ENCODE data around the gene NTRK3.

NTRK3 gene

DNA sequence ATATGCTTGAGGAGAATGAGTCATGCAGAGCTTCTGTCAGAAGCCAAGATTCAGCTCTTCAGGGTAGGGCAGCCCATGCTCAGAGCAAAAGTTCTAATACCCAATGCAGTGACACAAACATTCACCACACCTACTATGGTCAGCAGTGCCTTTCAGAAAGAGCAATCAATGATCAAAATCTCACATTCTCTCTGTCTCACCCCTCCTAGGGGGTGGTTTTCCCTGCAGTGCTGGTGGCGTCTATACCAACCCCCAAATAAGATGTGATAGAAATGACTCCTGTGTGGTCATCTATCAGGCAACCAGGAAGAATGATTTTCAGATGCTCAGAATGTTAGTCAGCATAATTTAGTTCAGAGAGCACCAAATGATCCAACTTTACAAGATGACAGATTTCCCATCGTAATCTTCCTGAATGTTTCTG lies 385.3 kb downstream of the NTRK3 start:
- TF ChIP-seq, protein P1, sequence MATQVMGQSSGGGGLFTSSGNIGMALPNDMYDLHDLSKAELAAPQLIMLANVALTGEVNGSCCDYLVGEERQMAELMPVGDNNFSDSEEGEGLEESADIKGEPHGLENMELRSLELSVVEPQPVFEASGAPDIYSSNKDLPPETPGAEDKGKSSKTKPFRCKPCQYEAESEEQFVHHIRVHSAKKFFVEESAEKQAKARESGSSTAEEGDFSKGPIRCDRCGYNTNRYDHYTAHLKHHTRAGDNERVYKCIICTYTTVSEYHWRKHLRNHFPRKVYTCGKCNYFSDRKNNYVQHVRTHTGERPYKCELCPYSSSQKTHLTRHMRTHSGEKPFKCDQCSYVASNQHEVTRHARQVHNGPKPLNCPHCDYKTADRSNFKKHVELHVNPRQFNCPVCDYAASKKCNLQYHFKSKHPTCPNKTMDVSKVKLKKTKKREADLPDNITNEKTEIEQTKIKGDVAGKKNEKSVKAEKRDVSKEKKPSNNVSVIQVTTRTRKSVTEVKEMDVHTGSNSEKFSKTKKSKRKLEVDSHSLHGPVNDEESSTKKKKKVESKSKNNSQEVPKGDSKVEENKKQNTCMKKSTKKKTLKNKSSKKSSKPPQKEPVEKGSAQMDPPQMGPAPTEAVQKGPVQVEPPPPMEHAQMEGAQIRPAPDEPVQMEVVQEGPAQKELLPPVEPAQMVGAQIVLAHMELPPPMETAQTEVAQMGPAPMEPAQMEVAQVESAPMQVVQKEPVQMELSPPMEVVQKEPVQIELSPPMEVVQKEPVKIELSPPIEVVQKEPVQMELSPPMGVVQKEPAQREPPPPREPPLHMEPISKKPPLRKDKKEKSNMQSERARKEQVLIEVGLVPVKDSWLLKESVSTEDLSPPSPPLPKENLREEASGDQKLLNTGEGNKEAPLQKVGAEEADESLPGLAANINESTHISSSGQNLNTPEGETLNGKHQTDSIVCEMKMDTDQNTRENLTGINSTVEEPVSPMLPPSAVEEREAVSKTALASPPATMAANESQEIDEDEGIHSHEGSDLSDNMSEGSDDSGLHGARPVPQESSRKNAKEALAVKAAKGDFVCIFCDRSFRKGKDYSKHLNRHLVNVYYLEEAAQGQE (IDR thresholded peaks at IDR 0.05; ENCODE audit: insufficient replicate concordance, low read depth), result no peak
- TF ChIP-seq CTCF (IDR thresholded peaks at IDR 0.05; ENCODE audit: insufficient read depth, low read length) (no peak), POLR2AphosphoS5 (IDR thresholded peaks at IDR 0.05; ENCODE audit: low read depth) (no peak), SPI1 (IDR thresholded peaks at IDR 0.05; ENCODE audit: borderline replicate concordance, low read depth) (no peak), GABPA (IDR thresholded peaks at IDR 0.05; ENCODE audit: low read depth) (no peak)

GRCh38 chr15:87866961-87867360 lies 389.6 kb downstream of the NTRK3 start:
- H3K27ac ChIP-seq (replicated peaks), result no peak overlapping the region
- TF ChIP-seq POLR2AphosphoS5 (IDR thresholded peaks at IDR 0.05; ENCODE audit: low read depth), result no peak
- TF ChIP-seq GABPA (IDR thresholded peaks at IDR 0.05; ENCODE audit: low read depth), result no peak
- TF ChIP-seq, protein P1 (IDR thresholded peaks at IDR 0.05; ENCODE audit: insufficient replicate concordance, low read depth), result no peak
- H3K4me3 ChIP-seq (replicated peaks; ENCODE audit: insufficient read depth, low read length), result no peak overlapping the region
- H3K27me3 ChIP-seq (ENCODE audit: insufficient read depth, poor library complexity, severe bottlenecking), result peaks cover 4% of the 10 kb centered on the region
- DNase-seq (ENCODE audit: low read depth in 1 of 2, low spot score in 1 of 2), result no peak

More for the DNA sequence above, 385.3 kb downstream of the NTRK3 start:
- Histone ChIP-seq H3K27me3 (ENCODE audit: insufficient read depth, poor library complexity, severe bottlenecking) (peaks cover 4% of the 10 kb centered on the region), H3K27ac (replicated peaks) (no peak overlapping the region), H3K4me3 (replicated peaks; ENCODE audit: insufficient read depth, low read length) (no peak overlapping the region)
- DNase-seq (ENCODE audit: low read depth in 1 of 2, low spot score in 1 of 2), result no peak

DNA sequence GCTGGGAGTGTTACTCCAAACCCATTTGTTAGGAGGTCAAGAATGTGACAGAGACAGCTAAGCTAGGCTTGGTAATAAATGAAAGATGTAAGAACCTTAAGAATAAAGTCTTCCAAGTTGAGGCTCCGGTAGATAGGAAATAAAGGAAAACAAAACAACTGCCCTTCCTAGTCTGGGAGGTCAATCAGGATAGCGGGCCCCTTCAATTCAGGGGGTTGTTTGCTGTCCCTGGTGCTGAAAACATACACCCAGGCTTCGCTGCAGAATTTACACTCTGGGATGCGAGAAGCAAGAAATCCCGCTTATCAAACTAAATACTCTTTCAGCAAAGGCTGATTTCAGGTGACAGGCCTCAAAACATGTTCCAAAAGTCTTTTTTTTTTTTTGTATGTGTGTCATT lies 393.4 kb downstream of the NTRK3 start:
- Histone ChIP-seq H3K27me3 (ENCODE audit: insufficient read depth, poor library complexity, severe bottlenecking) (peaks cover 4% of the 10 kb centered on the region), H3K27ac (replicated peaks) (no peak overlapping the region), H3K4me3 (replicated peaks; ENCODE audit: insufficient read depth, low read length) (no peak overlapping the region)
- no peak for TF ChIP-seq SPI1 (IDR thresholded peaks at IDR 0.05; ENCODE audit: borderline replicate concordance, low read depth)
- no peak for TF ChIP-seq GABPA (IDR thresholded peaks at IDR 0.05; ENCODE audit: low read depth)
- no peak for TF ChIP-seq POLR2AphosphoS5 (IDR thresholded peaks at IDR 0.05; ENCODE audit: low read depth)
- TF ChIP-seq, protein P1 (IDR thresholded peaks at IDR 0.05; ENCODE audit: insufficient replicate concordance, low read depth), result peak; percentile 93
- TF ChIP-seq CTCF (IDR thresholded peaks at IDR 0.05; ENCODE audit: insufficient read depth, low read length), result no peak
- no peak for DNase-seq (ENCODE audit: low read depth in 1 of 2, low spot score in 1 of 2)
